Breast epithelium (tissue), 3 donors: ENCODE results near the gene IKZF3.

Experiments
- CTCF ChIP-seq, 3 donors: fragments of 450-650 bp; IDR thresholded peaks; one replicate each; pipeline ENCODE4 v1.5.1; 2016 to 2017; ENCODE audit warnings: antibody characterized with exemption in 3 of 3, mild to moderate bottlenecking in 3 of 3, moderate library complexity in 3 of 3
- POLR2A ChIP-seq: fragments of 450-650 bp; IDR thresholded peaks from one replicate; pipeline ENCODE4 v1.6.1; 2016; ENCODE audit warnings: antibody characterized with exemption, mild to moderate bottlenecking, moderate library complexity
- POLR2AphosphoS5 ChIP-seq, 3 donors: sonication (generic); formaldehyde crosslinking; IDR thresholded peaks; one replicate each; pipeline ENCODE4 v1.6.1; 2017; ENCODE audit warnings: antibody characterized with exemption in 3 of 3

GRCh38 chr17:39792526-39793221, 71.4 kb downstream of the IKZF3 start:
- no peak for TF ChIP-seq POLR2A
- TF ChIP-seq CTCF (IDR thresholded peaks at IDR 0.05): no peak
- TF ChIP-seq POLR2AphosphoS5 (IDR thresholded peaks at IDR 0.05): no peak
